Measurements from ENCODE around the gene PFKFB2.

The PFKFB2 gene

DNA sequence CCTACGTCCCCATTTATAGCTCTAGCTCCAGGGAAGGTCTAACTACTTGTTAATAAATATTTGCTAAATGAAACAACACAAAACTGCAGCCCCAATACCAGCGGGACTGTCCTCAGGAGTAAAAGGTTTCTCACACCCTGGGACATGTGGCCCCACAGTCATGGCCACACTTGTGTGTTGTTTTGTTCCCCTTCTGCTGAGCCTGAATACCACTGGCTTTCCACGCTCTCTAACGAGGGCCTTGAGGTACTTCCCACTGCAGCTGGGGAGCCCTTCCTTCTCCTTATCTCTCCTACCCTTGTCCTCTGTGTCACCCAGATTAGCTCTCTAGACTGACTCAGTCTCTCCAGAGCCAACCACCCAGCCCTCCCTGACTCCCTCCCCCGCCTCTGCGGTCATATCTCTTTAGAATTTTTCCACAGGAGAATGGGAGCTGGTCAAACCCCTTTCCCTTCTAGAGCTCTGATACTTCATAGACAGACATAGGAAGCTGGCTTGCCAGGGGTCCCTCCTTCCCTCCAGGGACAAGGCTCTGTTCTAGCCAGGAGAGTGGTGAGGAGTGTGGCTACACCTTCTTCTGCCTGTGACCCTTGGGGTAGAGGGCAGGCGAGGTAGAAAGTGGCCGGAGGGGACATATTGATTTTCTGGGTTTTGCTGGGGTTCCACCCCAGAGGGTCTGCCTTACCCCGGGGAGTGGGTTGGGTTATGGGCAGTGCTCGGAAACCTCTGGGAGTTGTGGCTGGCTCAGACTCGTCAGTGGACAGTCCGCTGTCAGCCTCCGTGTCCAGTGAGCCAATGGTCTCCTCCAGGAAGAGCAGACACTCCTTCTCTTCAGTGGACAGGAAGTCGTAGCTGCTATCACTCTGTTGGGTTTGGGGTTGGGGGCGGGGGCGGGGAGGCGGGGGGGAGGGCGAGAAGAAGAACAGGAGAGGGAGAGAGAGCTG is 28.6 kb upstream of the PFKFB2 start:
- Mint-ChIP-seq H3K27me3 (ENCODE audit: low read depth) (peaks cover 12% of the 10 kb centered on the region), H3K27ac (peak overlapping the region; percentile 79 to 90 (median 81)), H3K4me1 (peaks cover 31% of the 10 kb centered on the region), H3K36me3 (ENCODE audit: low read depth) (no peaks in the 10 kb centered on the region), H3K4me3 (peak overlapping the region in 1 of 3 experiments; percentile 24), H3K9me3 (no peaks in the 10 kb centered on the region)
- TF ChIP-seq, protein P1, sequence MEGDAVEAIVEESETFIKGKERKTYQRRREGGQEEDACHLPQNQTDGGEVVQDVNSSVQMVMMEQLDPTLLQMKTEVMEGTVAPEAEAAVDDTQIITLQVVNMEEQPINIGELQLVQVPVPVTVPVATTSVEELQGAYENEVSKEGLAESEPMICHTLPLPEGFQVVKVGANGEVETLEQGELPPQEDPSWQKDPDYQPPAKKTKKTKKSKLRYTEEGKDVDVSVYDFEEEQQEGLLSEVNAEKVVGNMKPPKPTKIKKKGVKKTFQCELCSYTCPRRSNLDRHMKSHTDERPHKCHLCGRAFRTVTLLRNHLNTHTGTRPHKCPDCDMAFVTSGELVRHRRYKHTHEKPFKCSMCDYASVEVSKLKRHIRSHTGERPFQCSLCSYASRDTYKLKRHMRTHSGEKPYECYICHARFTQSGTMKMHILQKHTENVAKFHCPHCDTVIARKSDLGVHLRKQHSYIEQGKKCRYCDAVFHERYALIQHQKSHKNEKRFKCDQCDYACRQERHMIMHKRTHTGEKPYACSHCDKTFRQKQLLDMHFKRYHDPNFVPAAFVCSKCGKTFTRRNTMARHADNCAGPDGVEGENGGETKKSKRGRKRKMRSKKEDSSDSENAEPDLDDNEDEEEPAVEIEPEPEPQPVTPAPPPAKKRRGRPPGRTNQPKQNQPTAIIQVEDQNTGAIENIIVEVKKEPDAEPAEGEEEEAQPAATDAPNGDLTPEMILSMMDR (IDR thresholded peaks at IDR 0.05; ENCODE audit: unreplicated experiment in 3 of 3), result no peak

DNA sequence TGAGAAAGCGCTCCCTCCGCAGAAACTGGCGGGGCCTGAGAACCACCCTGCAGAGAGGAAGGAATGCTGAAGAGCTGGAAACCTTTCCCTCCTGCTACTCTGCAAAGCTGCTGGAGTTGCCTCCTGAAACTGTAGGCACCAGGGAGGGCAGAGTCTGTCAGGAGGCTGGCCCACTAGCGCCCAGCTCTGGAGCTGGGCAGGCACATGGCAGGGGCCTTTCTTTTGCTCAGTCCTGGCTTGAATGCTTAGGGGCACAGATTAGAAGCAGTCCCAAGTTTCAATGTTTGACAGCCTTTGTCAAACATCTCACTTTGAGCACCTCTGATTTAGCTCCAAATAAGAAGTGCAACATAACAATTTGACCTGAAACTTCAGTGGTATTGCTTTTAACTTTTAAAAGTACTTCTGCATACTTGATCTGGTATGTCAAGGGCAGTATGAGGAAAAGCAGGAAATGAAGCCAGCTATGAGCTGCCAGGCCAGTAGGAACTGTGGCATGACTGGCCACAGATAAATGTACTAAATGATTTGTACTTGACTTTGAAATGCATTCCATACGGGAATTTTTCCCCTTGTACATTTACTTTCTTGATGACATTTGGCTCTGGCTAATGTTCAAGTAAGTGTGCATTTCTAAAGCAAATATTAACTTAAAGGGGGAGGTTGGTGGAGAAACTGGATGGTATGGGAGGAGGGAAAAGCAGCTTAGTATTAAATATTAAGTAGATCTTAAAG is 27.8 kb upstream of the PFKFB2 start:
- TF ChIP-seq, protein P1 (IDR thresholded peaks at IDR 0.05; ENCODE audit: unreplicated experiment in 3 of 3), result no peak
- H3K36me3 Mint-ChIP-seq (ENCODE audit: low read depth), result no peaks in the 10 kb centered on the region
- H3K4me1 Mint-ChIP-seq, result peaks cover 31% of the 10 kb centered on the region
- H3K27ac Mint-ChIP-seq, result peak overlapping the region; percentile 79 to 90 (median 81)
- H3K9me3 Mint-ChIP-seq, result no peaks in the 10 kb centered on the region
- peak overlapping the region in 1 of 3 experiments; percentile 19 for H3K4me3 Mint-ChIP-seq
- peaks cover 14% of the 10 kb centered on the region for H3K27me3 Mint-ChIP-seq (ENCODE audit: low read depth)

DNA sequence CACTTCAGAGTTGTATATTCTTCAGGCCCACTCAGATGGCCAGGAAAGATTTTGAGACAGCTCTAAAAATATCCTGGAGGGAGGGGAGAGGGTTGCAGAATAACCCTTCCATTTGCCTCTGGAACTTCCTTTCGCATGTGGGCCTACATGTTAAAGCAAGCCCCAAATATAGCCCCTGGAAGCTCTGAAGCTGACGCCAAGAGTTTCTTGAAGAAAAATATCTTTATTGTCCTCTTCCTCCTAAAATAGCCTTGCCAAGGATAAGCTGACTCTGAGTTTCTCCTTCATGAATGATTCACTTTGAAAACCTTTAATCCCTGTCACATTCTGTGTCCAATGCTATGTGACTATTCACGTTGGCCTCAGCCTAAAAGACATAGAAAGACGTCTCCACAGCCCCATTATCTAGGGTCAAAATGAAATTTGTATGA is 27.0 kb upstream of the PFKFB2 start:
- H3K4me1 Mint-ChIP-seq, result peaks cover 31% of the 10 kb centered on the region
- H3K27me3 Mint-ChIP-seq (ENCODE audit: low read depth), result peaks cover 18% of the 10 kb centered on the region
- H3K27ac Mint-ChIP-seq, result peak overlapping the region; percentile 79 to 90 (median 81)
- no peaks in the 10 kb centered on the region for H3K36me3 Mint-ChIP-seq (ENCODE audit: low read depth)
- peak overlapping the region in 1 of 3 experiments; percentile 5 for H3K4me3 Mint-ChIP-seq
- TF ChIP-seq, protein P1 (IDR thresholded peaks at IDR 0.05; ENCODE audit: unreplicated experiment in 3 of 3), result no peak
- H3K9me3 Mint-ChIP-seq, result no peaks in the 10 kb centered on the region

DNA sequence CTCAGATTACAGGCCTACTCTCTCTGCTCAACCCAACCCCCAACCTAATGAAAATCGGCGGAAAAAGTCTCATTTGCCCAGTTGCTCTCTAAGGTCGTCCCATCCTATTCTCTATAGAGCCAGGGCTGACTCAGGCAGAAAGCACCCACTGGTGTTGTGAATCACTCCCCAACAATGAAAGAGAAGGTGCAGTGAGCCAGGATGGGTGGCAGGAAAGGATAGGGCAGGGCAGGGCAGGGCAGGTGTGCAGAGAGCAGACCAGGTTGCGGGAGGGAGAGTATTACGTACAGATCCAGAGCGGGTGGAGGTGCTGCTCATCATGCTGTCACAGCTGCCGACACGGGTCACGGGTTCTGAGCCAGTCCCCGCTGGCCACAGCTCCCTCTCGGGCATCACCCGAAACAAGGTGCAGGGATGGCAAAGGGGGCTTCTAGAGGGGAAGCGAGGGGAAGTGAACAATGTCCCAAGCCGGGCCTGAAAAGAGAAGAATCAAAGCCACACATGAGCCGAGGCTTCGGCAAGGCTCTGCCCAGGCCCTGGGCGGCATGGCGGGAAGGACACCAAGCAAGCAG is 25.8 kb upstream of the PFKFB2 start:
- Mint-ChIP-seq H3K27me3 (ENCODE audit: low read depth) (peaks cover 24% of the 10 kb centered on the region), H3K9me3 (no peaks in the 10 kb centered on the region), H3K4me1 (peaks cover 38% of the 10 kb centered on the region), H3K4me3 (no peak overlapping the region), H3K27ac (peak overlapping the region; percentile 80 to 90 (median 81)), H3K36me3 (ENCODE audit: low read depth) (no peaks in the 10 kb centered on the region)
- TF ChIP-seq, protein P1 (IDR thresholded peaks at IDR 0.05; ENCODE audit: unreplicated experiment in 3 of 3), result no peak

DNA sequence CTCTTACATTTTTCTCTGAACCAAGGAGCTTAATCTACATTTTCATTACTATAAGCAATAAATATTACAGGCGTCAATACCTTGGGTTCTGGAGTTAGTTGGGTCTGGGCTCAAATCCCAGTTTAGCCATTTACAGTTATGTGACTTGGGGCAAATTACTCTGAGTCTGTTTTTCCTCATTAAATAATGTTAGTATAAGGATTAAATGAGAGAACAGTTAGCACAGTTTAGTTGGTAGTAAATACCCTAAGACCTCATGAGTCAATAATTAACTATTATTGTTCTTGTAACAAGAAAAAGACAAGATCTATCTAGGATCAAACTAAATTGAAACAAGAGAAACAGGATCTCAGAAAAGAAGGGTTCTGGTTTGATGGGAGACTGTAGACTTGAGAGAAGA is 25.2 kb upstream of the PFKFB2 start:
- TF ChIP-seq, protein P1 (IDR thresholded peaks at IDR 0.05; ENCODE audit: unreplicated experiment in 3 of 3), result no peak
- Mint-ChIP-seq H3K27ac (peak overlapping the region; percentile 80 to 90 (median 81)), H3K4me1 (peaks cover 43% of the 10 kb centered on the region), H3K36me3 (ENCODE audit: low read depth) (no peaks in the 10 kb centered on the region), H3K9me3 (no peaks in the 10 kb centered on the region), H3K27me3 (ENCODE audit: low read depth) (peaks cover 30% of the 10 kb centered on the region), H3K4me3 (no peak overlapping the region)

Data from nephron (organoid).